ENCODE results near the gene GREM1.
A peak's percentile ranks its signal among the peaks of the same experiment; 100 is the strongest.

Gene GREM1

DNA sequence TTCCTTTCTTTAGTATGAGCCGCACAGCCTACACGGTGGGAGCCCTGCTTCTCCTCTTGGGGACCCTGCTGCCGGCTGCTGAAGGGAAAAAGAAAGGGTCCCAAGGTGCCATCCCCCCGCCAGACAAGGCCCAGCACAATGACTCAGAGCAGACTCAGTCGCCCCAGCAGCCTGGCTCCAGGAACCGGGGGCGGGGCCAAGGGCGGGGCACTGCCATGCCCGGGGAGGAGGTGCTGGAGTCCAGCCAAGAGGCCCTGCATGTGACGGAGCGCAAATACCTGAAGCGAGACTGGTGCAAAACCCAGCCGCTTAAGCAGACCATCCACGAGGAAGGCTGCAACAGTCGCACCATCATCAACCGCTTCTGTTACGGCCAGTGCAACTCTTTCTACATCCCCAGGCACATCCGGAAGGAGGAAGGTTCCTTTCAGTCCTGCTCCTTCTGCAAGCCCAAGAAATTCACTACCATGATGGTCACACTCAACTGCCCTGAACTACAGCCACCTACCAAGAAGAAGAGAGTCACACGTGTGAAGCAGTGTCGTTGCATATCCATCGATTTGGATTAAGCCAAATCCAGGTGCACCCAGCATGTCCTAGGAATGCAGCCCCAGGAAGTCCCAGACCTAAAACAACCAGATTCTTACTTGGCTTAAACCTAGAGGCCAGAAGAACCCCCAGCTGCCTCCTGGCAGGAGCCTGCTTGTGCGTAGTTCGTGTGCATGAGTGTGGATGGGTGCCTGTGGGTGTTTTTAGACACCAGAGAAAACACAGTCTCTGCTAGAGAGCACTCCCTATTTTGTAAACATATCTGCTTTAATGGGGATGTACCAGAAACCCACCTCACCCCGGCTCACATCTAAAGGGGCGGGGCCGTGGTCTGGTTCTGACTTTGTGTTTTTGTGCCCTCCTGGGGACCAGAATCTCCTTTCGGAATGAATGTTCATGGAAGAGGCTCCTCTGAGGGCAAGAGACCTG is 13.2 kb downstream of the GREM1 start:
- peak in 1 of 51 donors; percentile 11 for DNase-seq

DNA sequence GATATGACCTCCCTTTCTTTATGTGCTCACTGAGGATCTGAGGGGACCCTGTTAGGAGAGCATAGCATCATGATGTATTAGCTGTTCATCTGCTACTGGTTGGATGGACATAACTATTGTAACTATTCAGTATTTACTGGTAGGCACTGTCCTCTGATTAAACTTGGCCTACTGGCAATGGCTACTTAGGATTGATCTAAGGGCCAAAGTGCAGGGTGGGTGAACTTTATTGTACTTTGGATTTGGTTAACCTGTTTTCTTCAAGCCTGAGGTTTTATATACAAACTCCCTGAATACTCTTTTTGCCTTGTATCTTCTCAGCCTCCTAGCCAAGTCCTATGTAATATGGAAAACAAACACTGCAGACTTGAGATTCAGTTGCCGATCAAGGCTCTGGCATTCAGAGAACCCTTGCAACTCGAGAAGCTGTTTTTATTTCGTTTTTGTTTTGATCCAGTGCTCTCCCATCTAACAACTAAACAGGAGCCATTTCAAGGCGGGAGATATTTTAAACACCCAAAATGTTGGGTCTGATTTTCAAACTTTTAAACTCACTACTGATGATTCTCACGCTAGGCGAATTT is 14.9 kb downstream of the GREM1 start:
- DNase-seq, result no peak

DNA sequence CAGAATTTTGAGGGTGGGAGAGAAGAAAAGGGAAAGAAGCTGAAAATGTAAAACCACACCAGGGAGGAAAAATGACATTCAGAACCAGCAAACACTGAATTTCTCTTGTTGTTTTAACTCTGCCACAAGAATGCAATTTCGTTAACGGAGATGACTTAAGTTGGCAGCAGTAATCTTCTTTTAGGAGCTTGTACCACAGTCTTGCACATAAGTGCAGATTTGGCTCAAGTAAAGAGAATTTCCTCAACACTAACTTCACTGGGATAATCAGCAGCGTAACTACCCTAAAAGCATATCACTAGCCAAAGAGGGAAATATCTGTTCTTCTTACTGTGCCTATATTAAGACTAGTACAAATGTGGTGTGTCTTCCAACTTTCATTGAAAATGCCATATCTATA is 15.5 kb downstream of the GREM1 start:
- DNase-seq, result no peak

DNA sequence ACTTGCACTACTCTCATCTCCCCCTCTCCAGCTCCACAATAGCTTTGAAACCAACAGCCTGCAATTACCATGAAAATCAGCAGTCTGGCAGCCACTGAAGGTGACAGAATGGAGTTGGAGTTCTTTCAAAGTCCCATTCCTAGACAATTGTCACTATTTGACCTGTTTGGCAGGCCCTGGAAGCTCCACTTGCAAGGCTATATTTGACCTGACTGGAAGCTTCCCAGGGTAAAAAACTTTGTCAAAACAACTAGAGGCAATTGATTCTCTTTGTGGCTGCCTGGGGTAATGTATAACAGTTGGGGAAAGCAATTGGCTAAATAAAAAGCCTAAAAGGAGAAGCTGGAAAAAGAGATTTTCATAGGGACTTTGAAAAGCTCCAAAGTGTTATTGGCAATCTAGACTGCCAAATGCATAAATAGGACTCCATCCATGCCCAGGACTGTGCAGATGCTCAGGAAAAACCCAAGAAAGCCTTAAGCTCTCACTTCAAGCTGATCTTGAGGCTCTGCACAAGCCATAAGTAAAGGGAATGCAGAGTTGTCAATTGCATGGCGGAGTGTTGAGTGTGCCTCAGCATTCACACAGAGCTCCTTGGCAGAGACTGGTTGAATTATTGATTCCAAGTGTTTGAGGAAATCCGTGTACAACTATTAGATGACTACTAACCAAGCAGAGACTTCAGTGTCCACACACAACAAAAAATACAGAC is 18.3 kb downstream of the GREM1 start:
- no peak for DNase-seq

DNA sequence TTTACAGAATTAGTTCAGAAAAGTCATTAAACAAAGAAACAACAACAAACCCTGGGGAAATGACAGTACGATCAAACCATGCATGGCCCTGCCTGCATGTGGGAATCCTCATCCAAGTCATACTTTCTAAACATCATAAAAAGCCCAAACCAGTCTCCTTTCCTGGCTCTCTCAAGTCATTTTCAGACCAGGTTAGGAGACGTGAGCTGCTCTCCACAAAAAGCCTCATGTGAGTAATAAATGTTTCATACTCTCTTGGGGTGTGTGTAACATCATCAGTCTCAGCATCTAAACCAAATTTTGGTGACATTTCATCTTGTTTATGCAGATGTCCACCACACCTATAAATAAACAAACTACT is 18.9 kb downstream of the GREM1 start:
- no peak for DNase-seq

DNA sequence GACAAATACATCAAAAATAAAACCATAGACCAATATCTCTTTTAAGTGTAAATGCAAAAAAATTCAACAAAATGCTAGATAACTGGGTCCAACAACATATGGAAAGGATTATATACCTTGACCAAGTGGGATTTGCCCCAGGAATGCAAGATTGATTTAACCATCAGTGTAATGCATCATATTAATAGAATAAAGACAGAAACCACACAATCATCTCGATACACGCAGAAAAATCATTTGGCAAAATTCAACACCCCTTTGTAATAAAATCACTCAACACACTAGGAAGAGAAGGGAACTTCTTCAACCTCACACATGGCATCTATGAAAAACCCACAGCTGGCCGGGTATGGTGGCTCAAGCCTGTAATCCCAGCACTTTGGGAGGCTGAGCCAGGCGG is 19.5 kb downstream of the GREM1 start:
- no peak for DNase-seq

DNA sequence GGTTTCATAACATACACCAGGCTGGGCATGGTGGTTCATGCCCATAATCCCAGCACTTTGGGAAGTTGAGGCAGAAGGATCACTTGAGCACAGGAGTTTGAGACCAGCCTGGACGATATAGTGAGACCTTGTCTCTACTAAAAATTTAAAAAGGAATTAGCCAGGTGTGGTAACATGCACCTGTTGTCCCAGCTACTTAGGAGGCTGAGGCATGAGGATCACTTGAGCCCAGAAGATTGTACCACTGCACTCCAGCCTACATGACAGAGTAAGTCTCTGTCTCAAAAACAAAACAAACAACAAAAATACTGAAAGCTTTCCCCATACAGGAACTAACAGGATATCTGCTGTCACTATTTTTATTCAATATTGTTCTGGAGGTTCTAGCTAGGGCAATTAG is 20.9 kb downstream of the GREM1 start:
- no peak for DNase-seq

DNA sequence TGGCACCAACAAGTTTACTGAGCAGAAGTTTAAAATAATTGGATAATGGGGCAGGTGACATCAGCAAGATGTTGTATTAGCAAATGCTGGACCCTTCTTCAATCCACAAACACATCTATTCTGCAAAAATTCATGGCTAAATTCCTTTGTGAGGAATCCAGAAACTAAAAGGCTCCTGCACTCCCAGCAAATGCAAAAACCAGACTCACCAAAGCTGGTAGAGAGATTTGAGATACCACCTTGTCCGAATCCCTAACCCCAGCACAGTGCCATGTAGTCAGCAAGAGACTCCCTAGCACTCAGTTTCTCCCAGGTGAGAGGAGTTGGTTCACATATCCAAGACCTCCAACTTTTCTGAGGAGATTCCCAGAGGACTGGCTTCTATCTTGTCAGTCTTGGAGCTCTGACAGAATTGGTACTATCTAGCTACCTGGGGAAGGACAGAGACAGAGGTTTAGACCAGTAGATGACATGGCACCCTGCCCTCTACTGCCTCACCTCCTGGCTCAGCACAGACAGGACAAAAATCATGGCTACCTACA is 21.8 kb downstream of the GREM1 start:
- DNase-seq, result no peak

DNA sequence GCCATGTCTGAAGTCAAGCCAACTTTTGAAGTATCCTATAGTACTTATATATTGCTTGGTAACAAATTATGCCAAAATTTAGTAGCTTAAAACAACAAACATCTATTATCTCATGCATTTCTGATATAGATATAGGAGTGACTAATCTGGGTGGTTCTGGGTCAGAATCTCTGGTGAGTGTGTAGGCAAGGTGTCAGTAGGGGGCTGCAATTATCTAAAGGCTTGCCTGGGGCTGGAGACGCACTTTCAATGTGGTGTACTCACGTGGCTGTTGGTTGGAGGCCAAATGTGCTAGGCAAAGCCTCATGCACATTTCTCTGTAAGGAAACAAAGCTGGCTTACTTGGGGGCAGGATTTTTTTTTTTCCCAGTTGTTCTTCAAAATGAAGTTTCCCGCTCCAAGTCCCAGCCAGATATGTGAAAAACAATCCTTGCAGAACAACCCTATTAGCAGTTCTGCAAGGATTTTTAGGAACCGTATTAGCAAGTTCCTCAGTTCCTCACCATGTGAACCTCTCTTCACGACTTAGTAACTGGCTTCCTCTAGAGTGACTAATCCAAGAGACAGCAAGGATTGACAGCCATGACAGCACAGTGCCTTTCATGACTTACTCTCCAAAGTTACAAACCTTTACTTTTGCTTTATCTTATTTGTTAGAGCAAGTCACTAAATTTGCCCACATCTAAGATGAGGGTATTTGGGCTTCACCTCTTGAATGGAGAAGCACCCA is 25.8 kb downstream of the GREM1 start:
- no peak for DNase-seq

DNA sequence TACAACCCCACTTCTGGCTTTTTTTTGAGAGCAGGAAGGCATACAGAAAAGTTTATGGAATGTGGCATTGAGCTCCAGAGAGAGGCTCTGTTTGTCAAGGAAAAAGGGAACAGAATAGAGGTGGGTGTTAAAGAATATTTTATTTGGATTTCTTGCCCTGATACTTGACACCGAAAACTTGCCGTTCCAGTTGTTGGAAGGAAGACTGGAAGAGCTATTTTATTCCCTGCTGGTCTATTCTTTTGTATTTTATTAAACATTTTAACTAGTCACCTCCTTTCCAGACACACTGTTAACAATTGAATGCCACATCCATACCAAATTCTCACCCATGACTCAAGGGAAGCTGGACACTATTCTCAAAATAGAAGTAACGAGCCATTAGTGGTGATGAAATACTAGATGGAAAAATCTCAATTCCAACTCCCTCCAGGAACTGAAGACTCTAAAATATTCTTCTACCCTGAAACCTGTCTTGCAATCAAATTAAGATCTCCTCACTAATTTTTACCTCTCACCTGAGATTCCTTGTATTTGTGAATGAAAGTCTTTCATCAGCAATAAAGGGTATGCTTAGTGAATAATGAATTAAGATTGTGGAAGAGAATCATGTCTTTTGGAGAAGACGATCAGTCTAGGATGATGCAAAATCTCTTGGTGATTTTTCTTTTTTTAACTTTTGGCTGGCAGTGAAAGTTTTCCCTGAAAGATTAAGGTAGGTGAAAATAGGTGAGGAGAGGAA is 28.5 kb downstream of the GREM1 start:
- DNase-seq, result no peak

DNA sequence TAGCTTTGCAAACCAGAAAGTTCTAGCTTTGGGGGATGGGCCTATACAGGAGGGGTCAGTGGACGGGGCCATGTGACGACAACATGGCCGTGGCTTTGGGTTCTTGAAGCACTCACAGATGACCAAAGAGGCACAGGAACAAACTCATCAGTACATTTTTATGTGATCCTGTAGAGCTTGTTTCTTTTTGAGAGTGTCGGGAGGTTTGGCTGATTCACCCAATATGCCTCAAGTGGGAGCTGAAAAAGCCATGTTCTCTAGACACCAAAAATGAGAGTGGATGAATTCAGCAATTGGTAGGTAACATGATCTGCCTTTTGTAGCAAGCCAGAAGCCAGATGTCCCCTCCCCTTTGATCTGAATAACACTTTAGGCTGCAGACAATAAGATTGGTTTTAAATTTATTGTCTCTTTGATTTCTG is 30.1 kb downstream of the GREM1 start:
- no peak for DNase-seq

DNA sequence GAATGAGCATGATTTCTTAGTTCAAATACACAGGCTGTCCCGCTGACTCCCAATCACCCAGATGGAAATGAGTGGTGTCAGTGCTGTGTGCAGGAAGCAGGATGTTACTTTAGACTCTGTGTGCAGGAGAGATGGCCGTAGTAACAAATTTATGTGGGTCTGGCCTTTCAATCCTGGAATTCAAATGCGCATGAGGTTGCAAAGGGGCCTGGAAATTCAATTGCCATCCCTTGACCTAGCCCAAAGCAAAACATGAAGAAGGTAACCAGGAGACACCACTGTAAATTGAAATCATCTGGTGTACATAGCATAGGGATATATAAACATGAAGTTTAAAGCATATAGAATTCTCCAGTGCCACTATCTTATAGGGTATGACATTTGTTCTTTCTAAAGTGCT is 33.2 kb downstream of the GREM1 start:
- no peak for DNase-seq

DNA sequence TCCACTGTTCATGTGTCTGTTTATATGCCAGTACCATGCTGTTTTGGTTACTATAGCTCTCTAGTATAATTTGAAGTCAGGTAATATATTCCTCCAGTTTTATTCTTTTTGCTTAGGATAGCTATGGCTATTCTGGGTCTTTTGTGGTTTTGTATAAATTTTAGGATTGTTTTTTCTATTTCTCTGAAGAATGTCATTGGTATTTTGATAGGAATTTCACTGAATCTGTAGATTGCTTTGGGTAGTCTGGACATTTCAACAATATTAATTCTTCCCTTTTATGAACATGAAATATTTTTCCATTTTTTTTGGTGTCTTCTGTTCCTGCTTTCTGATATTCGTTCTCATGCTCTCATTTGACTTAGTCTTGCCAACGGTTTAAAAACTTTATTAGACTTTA is 39.6 kb downstream of the GREM1 start:
- no peak for DNase-seq

DNA sequence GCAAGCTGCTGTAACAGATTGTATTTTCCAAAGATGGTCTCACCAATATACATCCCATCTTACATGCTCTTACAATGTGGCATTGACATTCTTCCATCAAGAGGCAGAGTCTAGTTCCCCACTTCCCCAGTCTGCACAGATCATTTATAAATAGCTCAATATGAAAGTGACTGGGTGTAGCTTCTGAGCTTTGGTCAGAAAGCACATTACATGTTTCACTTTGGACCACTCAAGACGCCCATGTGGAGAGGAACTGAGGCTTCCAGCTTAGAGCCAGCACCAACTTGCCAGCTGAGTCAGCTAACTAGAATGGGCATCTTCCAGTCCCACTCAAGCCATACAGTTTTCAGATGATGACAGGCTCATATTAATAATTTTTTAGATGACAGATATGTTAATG is 45.5 kb downstream of the GREM1 start:
- DNase-seq, result no peak

DNA sequence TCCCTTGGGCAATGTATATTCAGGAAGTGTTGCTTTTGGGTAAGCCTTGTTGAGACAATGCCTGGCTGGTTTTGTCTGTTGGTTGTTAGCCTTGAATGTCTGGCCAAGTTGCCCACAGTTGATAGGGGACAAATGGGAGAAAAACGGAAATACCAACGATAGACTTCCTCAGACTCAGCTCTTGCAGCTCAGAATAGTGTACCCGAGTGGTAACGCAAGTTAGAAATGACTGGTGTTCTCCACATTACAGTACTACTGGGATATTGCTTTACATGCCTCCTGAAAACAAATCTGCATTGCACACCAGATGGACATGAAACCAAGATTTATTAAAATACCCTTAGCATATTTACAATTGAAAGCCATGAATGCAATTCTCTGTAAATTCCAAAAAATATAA is 47.4 kb downstream of the GREM1 start:
- DNase-seq, result no peak

DNA sequence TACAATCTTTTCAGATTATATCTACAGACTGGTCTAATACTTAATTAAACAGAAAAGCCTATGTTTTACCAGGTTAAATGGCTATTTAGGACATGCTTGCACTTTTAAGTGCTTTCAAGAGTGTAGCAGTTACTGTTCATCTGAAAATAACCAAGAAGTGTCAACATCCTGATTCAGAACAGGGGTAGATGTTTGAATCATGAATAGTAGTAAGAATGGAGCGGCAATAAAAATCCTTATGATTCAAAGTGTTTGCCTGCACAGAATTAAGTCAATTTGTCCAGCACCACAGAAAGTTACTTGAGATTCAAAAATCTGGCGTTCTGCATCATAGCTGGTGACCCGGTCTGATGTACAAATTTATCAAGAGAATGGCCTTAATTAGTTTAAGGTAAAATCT is 48.3 kb downstream of the GREM1 start:
- no peak for DNase-seq

DNA sequence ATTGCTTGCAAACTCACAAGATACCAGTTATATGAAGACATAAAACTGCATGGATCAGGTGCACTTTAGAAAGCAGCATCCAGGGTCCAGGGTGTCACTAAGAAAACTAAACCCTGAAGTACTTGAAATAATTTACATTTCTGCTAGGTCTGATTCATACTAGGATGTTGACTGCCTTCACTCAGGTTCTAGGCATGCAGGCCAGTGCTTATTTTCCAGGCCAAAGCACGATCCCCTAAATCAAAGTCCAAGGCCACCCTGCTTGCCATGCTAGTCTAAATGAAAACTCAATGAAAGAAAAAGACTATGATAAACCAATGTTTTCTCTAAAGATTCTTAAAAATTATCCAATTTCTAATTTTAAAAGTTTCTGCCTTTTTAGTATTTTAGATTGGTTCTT is 49.4 kb downstream of the GREM1 start:
- no peak for DNase-seq

DNA sequence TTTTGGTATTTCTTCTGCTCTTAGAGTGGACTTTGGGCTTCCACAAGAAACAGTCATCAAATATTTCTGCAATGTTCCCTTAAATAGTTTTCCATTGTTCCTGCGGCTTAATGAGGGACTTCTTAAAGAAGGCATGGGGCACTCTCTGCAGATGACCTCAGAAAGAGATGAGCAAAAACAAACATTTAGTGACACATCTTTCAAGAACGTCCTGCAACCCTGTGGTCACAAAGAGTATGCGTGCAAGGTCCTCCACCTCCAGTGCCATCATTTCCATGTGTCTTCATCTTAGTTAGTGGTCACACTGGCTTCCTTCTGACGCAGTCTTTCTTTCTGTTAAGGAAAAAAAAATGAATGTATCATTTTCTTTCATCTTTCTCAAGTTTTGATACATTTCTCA is 56.2 kb downstream of the GREM1 start:
- no peak for DNase-seq

DNA sequence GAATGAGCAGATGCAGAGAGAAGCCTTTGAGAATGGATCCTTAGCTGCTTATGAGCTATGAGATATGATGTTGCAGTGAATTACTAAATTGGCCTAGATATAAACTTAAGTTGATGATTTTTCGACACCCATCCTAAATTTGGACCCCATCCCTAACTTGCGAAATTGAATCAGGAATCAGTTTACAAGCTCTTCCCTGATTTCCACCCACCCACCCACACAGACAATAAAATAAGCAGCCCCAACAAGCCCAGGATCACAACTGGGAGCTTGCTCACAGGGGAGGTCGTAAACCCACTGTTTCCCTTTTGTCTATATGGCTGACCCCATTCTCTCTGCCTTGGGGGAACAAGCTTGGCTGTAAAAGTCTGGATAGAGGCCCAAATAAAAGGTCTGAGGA is 57.3 kb downstream of the GREM1 start:
- DNase-seq, result no peak

DNA sequence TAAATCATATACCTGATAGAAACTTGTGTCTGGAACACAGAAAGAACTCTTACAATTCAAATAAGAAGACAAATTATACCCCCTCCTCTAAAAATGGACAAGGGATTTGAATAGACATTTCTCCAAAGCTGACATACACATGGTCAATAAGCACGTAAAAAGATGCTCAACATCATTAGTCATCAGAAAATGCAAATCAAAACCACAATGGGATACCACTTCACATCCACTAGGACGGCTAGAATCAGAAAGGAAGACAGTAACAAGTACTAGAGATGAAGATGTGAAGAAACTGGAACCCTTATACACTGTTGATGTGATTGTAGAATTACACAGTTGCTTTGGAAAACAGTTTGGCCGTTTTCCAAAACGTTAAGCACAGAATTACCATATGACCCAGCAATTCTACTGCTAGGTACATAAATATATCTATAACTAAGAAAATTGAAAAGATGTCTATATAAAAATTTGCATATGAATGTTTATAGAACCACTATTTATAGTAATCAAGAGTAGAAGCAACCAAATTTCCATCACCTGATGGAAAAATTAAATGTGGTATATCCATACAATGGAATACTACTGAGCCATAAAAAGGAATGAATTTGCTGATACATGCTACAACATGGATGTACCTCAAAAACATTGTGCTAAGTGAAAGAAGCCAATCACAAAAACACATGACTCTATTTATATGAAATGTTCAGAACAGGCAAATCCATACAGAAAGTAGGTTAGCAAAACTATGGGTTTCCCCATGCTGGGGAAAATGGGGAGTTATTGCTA is 60.8 kb downstream of the GREM1 start:
- DNase-seq, result no peak

Data from hypothalamus (tissue), 51 donors.